PC-3 (cell line): ENCODE results near the gene ABLIM1. TPM values are rescaled to one million over a fixed set of nuclear protein-coding genes. Genes with fewer than 3 reads are reported as not detected.

ENCODE experiments used
- ATAC-seq: fragments of 200-7000 bp; cut with Tn5 transposase; 2 replicates; pipeline ENCODE4 v1.9.1; 2020; ENCODE audit warnings: mild to moderate bottlenecking, moderate library complexity
- BruUV-seq: library from RNA; stranded (reverse); fragments of 400-500 nt; replicated peaks from 2 replicates; lab custom pipeline; 2021; lab: Mats Ljungman, UMichigan
- CTCF ChIA-PET: fragments of 300-600 bp; sonication (Branson Sonifier 250); formaldehyde crosslinking; loops from one replicate; lab custom pipeline; 2022; ENCODE audit warnings: antibody characterized with exemption; lab: Charles Lee
- POLR2A ChIA-PET: fragments of 300-600 bp; sonication (Branson Sonifier 250); formaldehyde crosslinking; loops from one replicate; lab custom pipeline; 2022; ENCODE audit warnings: antibody characterized with exemption; ENCODE audit not compliant: unreplicated experiment; lab: Charles Lee
- DNase-seq: peaks from one replicate; pipeline ENCODE4 v3.0.0-alpha.2; 2015
- H2AFZ ChIP-seq: fragments of 300-600 bp; sonication (generic); 2 replicates; pipeline ENCODE4 v1.6.0; 2016; ENCODE audit warnings: antibody characterized with exemption, low read length
- H3F3A ChIP-seq: fragments of 300-600 bp; sonication (generic); one replicate; pipeline ENCODE4 v1.6.0; 2017; ENCODE audit warnings: antibody characterized with exemption, low read length, control low read depth, mild to moderate bottlenecking; ENCODE audit not compliant: unreplicated experiment
- H3K27ac ChIP-seq: fragments of 300-600 bp; sonication (generic); 2 replicates; pipeline ENCODE4 v1.5.1; 2016; ENCODE audit warnings: mild to moderate bottlenecking, low read length
- H3K27me3 ChIP-seq: fragments of 300-600 bp; sonication (generic); 2 replicates; pipeline ENCODE4 v1.6.1; 2016; ENCODE audit warnings: low read length, mixed read lengths
- H3K36me3 ChIP-seq: fragments of 300-600 bp; sonication (generic); 2 replicates; pipeline ENCODE4 v1.6.1; 2016; ENCODE audit warnings: low read depth, mixed run types, low read length, mixed read lengths
- H3K4me1 ChIP-seq: fragments of 300-600 bp; sonication (generic); 2 replicates; pipeline ENCODE4 v1.5.1; 2016; ENCODE audit warnings: low read length; ENCODE audit not compliant: insufficient read depth
- H3K4me2 ChIP-seq: fragments of 300-600 bp; sonication (generic); 2 replicates; pipeline ENCODE4 v1.6.0; 2016; ENCODE audit warnings: low read length
- H3K4me3 ChIP-seq: fragments of 300-600 bp; sonication (generic); 2 replicates; pipeline ENCODE4 v1.5.1; 2016; ENCODE audit warnings: mild to moderate bottlenecking, low read length, mixed read lengths
- H3K79me2 ChIP-seq: fragments of 300-600 bp; sonication (generic); 2 replicates; pipeline ENCODE4 v1.6.1; 2017; ENCODE audit warnings: low read length, mixed read lengths
- H3K9ac ChIP-seq: fragments of 300-600 bp; sonication (generic); 2 replicates; pipeline ENCODE4 v1.6.0; 2016; ENCODE audit warnings: mild to moderate bottlenecking, low read length
- H3K9me2 ChIP-seq: fragments of 300-600 bp; sonication (generic); replicated peaks from 2 replicates; pipeline ENCODE4 v1.6.1; 2016; ENCODE audit warnings: mixed run types, low read length, mixed read lengths
- H3K9me3 ChIP-seq: fragments of 300-600 bp; sonication (generic); 2 replicates; pipeline ENCODE4 v1.6.1; 2016; ENCODE audit warnings: low read length, mixed read lengths
- H4K20me1 ChIP-seq: fragments of 300-600 bp; sonication (generic); 2 replicates; pipeline ENCODE4 v1.6.1; 2016; ENCODE audit warnings: low read length, mixed read lengths
- CTCF ChIP-seq: fragments of 300-600 bp; sonication (generic); conservative IDR thresholded peaks from 2 replicates; pipeline ENCODE4 v1.5.1; 2017; ENCODE audit warnings: antibody characterized with exemption, low read depth, mild to moderate bottlenecking, low read length
- EZH2 ChIP-seq: fragments of 300-600 bp; sonication (generic); IDR thresholded peaks from one replicate; pipeline ENCODE4 v1.6.1; 2017; ENCODE audit warnings: antibody characterized with exemption, mild to moderate bottlenecking, low read length; ENCODE audit not compliant: unreplicated experiment
- EZH2phosphoT487 ChIP-seq: fragments of 300-600 bp; sonication (generic); IDR thresholded peaks from 2 replicates; pipeline ENCODE4 v1.6.1; 2018; ENCODE audit warnings: mild to moderate bottlenecking, antibody characterized with exemption, low read length, borderline replicate concordance
- intact Hi-C: fragments of 100-400 bp; cut with micrococcal nuclease; formaldehyde crosslinking; loops from 2 replicates; pipeline ENCODE4 v1.9.0; 2023
- total RNA-seq: library from RNA; depleted of rRNA; stranded (reverse); fragments of >200 nt; gene quantifications from 2 replicates; pipeline ENCODE4 v1.2.3, GENCODE V29; 2014

ABLIM1 gene
- total RNA-seq, 1 experiment from 2014 or later = 12.3 TPM

GRCh38 chr10:114402871-114403540 lies 255.1 kb downstream of the ABLIM1 start:
- H3K27ac ChIP-seq = no peak overlapping the region
- no peaks in the 10 kb centered on the region for H3K36me3 ChIP-seq
- H3K4me2 ChIP-seq = peak overlapping the region; percentile 83
- no peaks in the 10 kb centered on the region for H3K79me2 ChIP-seq
- peaks cover 8% of the 10 kb centered on the region; the same call in 1 of the 2 replicates for H3K4me1 ChIP-seq
- ChIA-PET POLR2A (no interaction called here), CTCF (interaction anchor here (1.1 kb wide), 1 partner anchor 99 kb away, joined by 5 read pairs; no protein-coding TSS in a partner anchor)
- no peaks in the 10 kb centered on the region for H3F3A ChIP-seq
- TF ChIP-seq CTCF (no peak), EZH2phosphoT487 (no peak), EZH2 (no peak)
- DNase-seq (no peak), ATAC-seq (no peak; the same call in 1 of the 2 replicates)
- BruUV-seq = no TSS peak
- H3K27me3 ChIP-seq = 0 out of 2 replicates have a peak, but pooled peaks cover 13% of the 10 kb centered on the region
- intact Hi-C loops = no loop called here
- H3K9me2 ChIP-seq = no peaks in the 10 kb centered on the region
- H3K4me3 ChIP-seq = peak overlapping the region; percentile 61
- no peak overlapping the region for H3K9ac ChIP-seq
- H4K20me1 ChIP-seq = no peaks in the 10 kb centered on the region
- peak overlapping the region; percentile 55; the same call in 1 of the 2 replicates for H2AFZ ChIP-seq
- H3K9me3 ChIP-seq = no peaks in the 10 kb centered on the region

- no peak overlapping the region for H3K27ac ChIP-seq
- TF ChIP-seq EZH2phosphoT487 (no peak), EZH2 (no peak), CTCF (no peak)
- H3K9me3 ChIP-seq = no peaks in the 10 kb centered on the region
- DNase-seq = no peak
- H4K20me1 ChIP-seq = no peaks in the 10 kb centered on the region
- no peak for ATAC-seq
- H3K79me2 ChIP-seq = no peaks in the 10 kb centered on the region
- no peaks in the 10 kb centered on the region for H3K36me3 ChIP-seq
- H3K9me2 ChIP-seq = no peaks in the 10 kb centered on the region
- BruUV-seq = no TSS peak
- no peak overlapping the region for H3K9ac ChIP-seq
- intact Hi-C loops = no loop called here
- peaks cover 8% of the 10 kb centered on the region; the same call in 1 of the 2 replicates for H3K4me1 ChIP-seq
- no peaks in the 10 kb centered on the region for H3F3A ChIP-seq
- ChIA-PET POLR2A (no interaction called here), CTCF (no interaction called here)
- H3K4me3 ChIP-seq = no peak overlapping the region
- H2AFZ ChIP-seq = no peak overlapping the region
- no peak overlapping the region for H3K4me2 ChIP-seq
- H3K27me3 ChIP-seq = 0 out of 2 replicates have a peak, but pooled peaks cover 13% of the 10 kb centered on the region
These were observed 255.8 kb downstream of the ABLIM1 start for GRCh38 chr10:114402233-114402632.

GRCh38 chr10:114401195-114401791 lies 256.8 kb downstream of the ABLIM1 start:
- Histone ChIP-seq H3K4me2 (no peak overlapping the region), H3F3A (no peaks in the 10 kb centered on the region), H3K36me3 (no peaks in the 10 kb centered on the region), H2AFZ (no peak overlapping the region), H3K4me1 (peaks cover 8% of the 10 kb centered on the region; the same call in 1 of the 2 replicates), H3K27ac (no peak overlapping the region), H3K79me2 (no peaks in the 10 kb centered on the region), H3K9me3 (no peaks in the 10 kb centered on the region), H3K27me3 (0 out of 2 replicates have a peak, but pooled peaks cover 13% of the 10 kb centered on the region), H3K9me2 (no peaks in the 10 kb centered on the region), H3K9ac (no peak overlapping the region), H3K4me3 (no peak overlapping the region), H4K20me1 (no peaks in the 10 kb centered on the region)
- ChIA-PET POLR2A (no interaction called here), CTCF (no interaction called here)
- intact Hi-C loops = no loop called here
- no peak for ATAC-seq
- no TSS peak for BruUV-seq
- no peak for DNase-seq
- TF ChIP-seq CTCF = no peak
- TF ChIP-seq EZH2phosphoT487 = no peak
